Dermis blood vessel endothelial cell (primary cell): ENCODE measurements around the gene RABGAP1. TPM values are rescaled to one million over a fixed set of nuclear protein-coding genes. Genes with fewer than 3 reads are reported as not detected.
A peak's percentile ranks its signal among the peaks of the same experiment; 100 is the strongest.

Source experiments
- DNase-seq: peaks from one replicate; pipeline ENCODE4 v3.0.0; 2010
- total RNA-seq: library from RNA; depleted of rRNA; stranded (reverse); fragments of >200 nt; gene quantifications from 2 replicates; pipeline ENCODE4 v1.2.3, GENCODE V29; 2014

The RABGAP1 gene
- total RNA-seq, 1 donor from 2014 or later, result 55.8 TPM

GRCh38 chr9:123049589-123050222, 108.9 kb downstream of the RABGAP1 start:
- DNase-seq, result peak; percentile 79

DNA sequence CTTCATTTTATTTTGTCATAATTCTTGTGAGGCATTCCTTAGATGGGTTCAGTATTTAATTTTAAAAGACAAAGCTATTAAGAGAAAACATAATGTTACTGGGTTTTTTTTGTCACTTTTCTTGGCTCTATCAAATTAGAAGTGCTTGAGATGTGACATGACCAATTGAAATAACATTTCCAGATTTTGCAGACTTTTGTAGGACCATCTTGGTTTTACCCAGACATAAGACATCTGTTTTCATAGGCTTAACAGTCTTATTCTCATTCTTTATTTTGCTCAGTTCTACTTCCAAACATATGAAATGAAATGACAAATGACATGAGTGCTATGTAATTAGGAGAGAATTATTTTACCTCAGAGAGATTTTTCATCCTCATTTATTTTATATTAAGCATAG, 112.2 kb downstream of the RABGAP1 start:
- no peak for DNase-seq

GRCh38 chr9:123053711-123054110, 112.9 kb downstream of the RABGAP1 start:
- DNase-seq, result peak; percentile 17

DNA sequence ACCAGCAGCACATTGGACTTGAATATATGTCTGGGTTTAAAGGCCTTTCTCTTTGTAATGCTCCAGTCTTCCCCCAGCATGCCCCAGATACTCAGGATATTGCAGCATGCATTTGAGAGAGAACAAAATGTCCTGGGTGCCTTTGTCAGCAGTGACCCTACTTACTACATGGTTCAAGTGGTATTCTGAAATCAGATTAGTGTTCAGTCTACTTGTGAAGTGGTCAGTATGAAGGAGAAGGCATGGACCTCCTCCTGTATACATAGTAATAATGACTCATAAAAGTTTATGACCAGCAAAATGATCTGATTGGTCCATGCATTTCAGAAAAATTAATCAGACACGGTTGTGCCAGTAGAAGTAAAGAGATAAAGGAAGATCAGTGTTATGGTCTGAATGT, 118.0 kb downstream of the RABGAP1 start:
- no peak for DNase-seq

DNA sequence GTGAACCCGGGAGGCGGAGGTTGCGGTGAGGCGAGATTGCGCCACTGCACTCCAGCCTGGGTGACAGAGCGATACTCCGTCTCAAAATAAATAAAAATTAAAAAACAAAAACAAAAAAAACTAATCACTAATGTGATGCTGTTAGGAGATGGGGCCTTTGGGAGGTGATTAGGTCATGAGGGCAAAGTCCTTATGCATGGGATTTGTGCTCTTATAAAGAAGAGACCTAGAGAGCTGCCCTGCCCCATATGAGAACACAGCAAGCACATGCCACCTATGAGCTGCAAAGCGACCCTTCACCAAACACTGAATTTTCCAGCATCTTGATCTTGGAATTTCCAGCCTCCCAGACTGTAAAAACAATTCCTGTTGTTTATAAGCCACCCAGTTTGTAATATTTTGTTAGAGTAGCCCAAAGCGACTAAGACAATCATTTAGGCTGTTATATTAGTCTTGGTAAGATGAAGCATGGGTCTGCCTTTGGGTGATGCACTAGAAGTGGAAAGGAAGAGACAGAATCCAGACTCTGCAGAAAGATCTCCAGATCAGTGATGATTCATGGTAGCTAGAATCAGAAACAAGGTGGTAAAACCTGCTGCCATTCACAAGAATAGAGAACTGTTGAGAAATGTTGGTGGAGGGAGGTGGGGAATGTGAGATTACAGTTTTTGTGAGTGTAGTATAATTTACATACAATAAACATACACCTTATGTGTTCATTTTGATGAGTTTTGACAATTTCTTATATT, 118.8 kb downstream of the RABGAP1 start:
- no peak for DNase-seq

DNA sequence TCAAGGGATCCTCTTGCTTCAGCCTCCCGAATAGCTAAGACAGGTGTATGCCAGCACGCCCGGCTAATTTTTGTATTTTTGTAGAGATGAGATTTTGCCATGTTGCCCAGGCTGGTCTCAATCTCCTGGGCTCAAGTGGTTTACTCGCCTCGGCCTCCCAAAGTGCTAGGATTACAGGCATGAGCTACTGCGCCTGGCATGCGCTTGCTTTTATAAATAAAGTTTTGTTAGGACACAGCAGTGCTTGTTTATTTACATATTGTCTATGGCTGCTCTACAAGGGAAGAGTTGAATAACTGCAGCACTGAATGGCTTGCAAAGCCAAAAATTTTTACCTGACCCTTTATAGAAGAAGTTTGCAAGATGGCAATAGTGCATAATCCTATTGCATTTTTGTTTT, 120.4 kb downstream of the RABGAP1 start:
- no peak for DNase-seq

- DNase-seq, result no peak
Observed at GRCh38 chr9:123062351-123063176, 121.7 kb downstream of the RABGAP1 start.

DNA sequence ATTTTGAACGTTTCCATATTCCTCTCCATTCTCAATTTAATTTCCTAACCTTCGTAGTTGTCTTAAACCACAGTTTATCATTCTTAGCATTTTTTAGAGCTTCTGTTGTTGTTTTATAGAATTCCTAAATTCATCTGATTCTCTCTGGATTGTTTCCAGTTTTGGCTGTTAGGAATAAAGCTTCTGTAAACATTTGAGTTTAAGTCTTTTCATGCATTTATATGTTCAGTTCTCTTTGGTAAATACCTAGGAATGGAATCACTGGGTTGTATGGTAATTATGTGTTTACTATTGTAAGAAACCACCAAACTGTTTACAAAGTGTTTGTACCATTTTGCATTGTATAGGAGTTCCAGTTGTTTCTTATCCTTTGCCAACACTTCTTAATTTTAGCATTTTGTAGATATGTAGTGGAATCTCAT, 122.4 kb downstream of the RABGAP1 start:
- no peak for DNase-seq

- DNase-seq, result no peak
Observed at GRCh38 chr9:123063896-123064295, 123.1 kb downstream of the RABGAP1 start.

DNA sequence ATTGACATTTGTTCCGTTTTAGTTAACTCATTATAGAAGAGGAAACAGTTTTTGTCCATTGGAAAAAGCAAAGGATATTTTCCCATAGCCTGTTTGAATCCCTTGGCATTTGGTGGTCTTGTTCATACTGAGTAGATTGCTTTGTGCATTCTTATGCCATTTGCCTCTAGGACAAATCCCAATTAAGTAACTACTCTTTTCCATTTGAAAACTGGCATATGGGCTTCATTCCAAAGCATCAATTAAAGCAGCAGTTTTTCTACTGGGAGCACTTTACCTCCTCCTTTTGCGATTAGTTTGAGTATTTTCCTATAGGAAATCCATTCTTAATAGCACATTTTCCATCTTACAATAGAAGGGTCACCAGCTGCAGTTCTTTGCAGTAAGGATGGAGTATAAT, 123.9 kb downstream of the RABGAP1 start:
- DNase-seq, result no peak

DNA sequence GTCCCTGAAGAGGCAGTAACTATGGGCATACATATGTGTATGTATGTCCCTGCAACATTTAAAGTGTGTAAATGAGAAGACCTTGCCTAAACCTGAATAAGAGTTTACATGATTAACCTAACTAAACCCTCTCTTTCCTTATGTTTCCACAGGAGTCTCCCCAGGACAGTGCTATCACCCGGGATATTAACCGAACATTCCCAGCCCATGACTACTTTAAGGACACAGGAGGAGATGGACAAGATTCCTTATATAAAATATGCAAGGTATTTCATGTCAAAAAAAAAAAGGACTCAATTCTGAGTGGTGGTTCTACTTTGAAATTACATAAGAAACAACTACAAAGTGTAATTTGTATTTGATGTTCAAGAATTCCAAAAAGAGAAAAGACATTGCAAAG, 124.4 kb downstream of the RABGAP1 start:
- no peak for DNase-seq

- no peak for DNase-seq
Observed at GRCh38 chr9:123067136-123067535, 126.3 kb downstream of the RABGAP1 start.

- peak; percentile 62 for DNase-seq
Observed at GRCh38 chr9:123069010-123069481, 128.2 kb downstream of the RABGAP1 start.

GRCh38 chr9:123070198-123070597, 129.4 kb downstream of the RABGAP1 start:
- DNase-seq, result no peak

GRCh38 chr9:123072407-123072995, 131.7 kb downstream of the RABGAP1 start:
- DNase-seq, result no peak

GRCh38 chr9:123073441-123073840, 132.6 kb downstream of the RABGAP1 start:
- no peak for DNase-seq

DNA sequence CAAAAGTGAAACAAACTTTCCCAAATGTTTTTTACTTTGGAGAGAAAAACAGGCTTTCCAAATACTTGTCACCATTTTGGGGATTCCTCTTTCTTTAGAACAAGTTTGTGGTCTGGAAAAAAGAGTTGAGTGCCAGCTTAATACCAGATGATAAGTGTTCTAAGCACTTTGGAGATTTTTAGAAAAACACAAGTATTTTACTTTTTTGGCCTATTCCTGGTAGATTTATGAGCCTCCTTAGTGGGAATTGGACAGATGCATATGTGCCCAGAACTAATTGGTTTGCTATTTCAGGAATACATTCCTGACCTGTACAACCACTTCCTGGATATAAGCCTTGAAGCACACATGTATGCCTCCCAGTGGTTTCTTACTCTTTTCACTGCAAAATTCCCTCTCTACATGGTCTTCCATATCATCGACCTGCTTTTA, 133.2 kb downstream of the RABGAP1 start:
- peak; percentile 46 for DNase-seq

DNA sequence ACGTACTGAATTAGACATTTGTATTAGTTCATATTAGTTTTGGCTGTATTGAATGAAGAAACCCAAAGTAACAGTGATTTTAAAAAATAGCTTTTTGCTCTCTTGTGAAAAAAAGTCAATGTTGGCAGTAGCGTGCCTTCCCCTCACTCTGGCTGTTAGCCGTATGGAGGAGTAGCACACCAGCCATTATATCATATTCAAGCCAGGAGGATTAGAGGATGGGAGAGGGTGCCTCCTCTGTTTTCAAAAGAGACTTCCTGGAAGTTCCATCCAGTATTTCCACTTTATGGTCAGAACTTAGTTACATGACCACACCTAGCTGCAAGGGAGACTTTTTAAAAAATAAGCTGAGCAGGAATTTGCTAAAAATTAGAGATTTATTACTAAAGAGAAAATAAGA, 133.8 kb downstream of the RABGAP1 start:
- DNase-seq, result no peak

DNA sequence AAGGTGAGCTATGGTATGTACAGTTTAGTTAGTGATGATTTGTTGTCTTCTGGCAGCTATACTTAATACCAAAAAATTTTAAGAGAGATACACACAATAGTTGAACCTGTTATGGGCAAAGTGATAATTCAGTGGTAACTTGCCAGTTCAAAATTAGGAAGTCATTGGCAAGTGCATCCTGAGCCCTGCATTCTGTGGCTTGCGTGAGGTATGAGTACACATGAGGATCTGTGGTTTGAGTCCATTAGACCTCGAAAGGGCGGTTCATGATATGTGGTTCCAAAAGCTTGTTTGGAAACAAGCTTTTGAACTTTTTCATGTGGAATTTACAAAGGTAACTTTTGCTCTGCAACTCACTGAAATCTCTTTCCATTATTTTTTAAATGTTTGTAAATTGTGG, 139.6 kb downstream of the RABGAP1 start:
- DNase-seq, result no peak

GRCh38 chr9:123081824-123082223, 141.0 kb downstream of the RABGAP1 start:
- peak; percentile 75 for DNase-seq

GRCh38 chr9:123083680-123084079, 142.9 kb downstream of the RABGAP1 start:
- no peak for DNase-seq

- DNase-seq, result no peak
Observed at GRCh38 chr9:123084256-123084655, 143.4 kb downstream of the RABGAP1 start.

- DNase-seq, result no peak
Observed at GRCh38 chr9:123085916-123086315, 145.1 kb downstream of the RABGAP1 start.
